Breast epithelium (tissue), 3 donors: ENCODE measurements around the gene RGS3.

Experiments
- POLR2A ChIP-seq: fragments of 450-650 bp; IDR thresholded peaks from one replicate; pipeline ENCODE4 v1.6.1; 2016; ENCODE audit warnings: antibody characterized with exemption, mild to moderate bottlenecking, moderate library complexity
- TF ChIP-seq, protein P1 (sequence below), 3 donors: fragments of 450-650 bp; IDR thresholded peaks; one replicate each; pipeline ENCODE4 v1.5.1; 2016 to 2017; ENCODE audit warnings: antibody characterized with exemption in 3 of 3, mild to moderate bottlenecking in 3 of 3, moderate library complexity in 3 of 3

DNA sequence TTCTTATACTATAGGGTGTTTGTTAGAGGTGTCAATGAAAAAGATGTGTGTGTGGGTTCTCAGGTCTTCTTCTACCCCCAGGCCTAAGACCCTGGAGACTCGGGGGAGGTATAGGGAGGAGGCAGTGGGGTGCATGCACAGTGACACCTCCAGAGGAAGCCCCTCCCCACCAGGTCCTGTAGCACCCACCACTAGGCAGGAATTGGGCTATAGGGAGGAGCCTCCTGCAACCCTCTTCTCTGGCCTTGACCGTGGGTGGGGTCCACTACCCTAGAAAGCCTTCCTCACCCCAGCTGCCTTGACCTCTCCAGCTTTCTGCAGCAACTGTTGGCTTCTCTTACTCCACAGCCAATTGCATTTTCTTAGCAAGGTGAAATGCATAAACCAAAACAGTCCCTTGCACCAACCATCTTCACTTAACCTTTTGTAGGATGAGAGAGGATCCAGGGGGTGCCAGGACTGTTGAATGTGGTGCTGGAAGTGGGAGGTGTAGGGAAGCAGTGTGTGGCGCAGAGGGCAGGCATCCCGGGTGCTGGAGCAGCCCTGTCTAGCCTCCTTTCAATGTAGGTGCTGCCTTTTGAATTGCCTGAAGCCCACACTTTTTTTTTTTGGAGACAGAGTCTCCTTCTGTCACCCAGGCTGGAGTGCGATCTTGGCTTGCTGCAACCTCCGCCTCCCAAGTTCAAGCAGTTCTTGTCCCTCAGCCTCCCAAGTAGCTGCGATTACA lies 128.5 kb downstream of the RGS3 start:
- no peak for TF ChIP-seq POLR2A
- TF ChIP-seq, protein P1, sequence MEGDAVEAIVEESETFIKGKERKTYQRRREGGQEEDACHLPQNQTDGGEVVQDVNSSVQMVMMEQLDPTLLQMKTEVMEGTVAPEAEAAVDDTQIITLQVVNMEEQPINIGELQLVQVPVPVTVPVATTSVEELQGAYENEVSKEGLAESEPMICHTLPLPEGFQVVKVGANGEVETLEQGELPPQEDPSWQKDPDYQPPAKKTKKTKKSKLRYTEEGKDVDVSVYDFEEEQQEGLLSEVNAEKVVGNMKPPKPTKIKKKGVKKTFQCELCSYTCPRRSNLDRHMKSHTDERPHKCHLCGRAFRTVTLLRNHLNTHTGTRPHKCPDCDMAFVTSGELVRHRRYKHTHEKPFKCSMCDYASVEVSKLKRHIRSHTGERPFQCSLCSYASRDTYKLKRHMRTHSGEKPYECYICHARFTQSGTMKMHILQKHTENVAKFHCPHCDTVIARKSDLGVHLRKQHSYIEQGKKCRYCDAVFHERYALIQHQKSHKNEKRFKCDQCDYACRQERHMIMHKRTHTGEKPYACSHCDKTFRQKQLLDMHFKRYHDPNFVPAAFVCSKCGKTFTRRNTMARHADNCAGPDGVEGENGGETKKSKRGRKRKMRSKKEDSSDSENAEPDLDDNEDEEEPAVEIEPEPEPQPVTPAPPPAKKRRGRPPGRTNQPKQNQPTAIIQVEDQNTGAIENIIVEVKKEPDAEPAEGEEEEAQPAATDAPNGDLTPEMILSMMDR (IDR thresholded peaks at IDR 0.05): no peak
